ENCODE results near the gene MFN2. TPM values are rescaled to one million over a fixed set of nuclear protein-coding genes. Genes with fewer than 3 reads are reported as not detected.

MFN2 gene
- total and polyA plus RNA-seq, 2 of the 8 experiments (the other 6 are each of a cell fraction or from before 2014, with no cell fraction given), result 34.0 to 62.5 TPM

- no peak overlapping the region for H2BK20ac ChIP-seq (ENCODE audit: low read length)
- H4K8ac ChIP-seq (ENCODE audit: extremely low read depth, insufficient read depth, low read length), result no peak overlapping the region
- H3K9ac ChIP-seq (replicated peaks in 1 of 4; ENCODE audit: extremely low read depth in 1 of 4, low read depth in 3 of 4, low read length in 3 of 4), result no peak overlapping the region
- H4K5ac ChIP-seq (ENCODE audit: insufficient read length, low read depth, low read length), result no peak overlapping the region
- no peak overlapping the region for H3K4ac ChIP-seq (replicated peaks; ENCODE audit: insufficient read length, low read depth, low read length)
- no peak overlapping the region for H3K14ac ChIP-seq (ENCODE audit: insufficient read length)
- FAIRE-seq (no peak), DNase-seq (ENCODE audit: low read depth in 1 of 2, low spot score in 2 of 2) (no peak)
- no peak overlapping the region for H2BK120ac ChIP-seq (replicated peaks; ENCODE audit: low read depth, low read length)
- peaks cover 9% of the 10 kb centered on the region for H3K23me2 ChIP-seq (ENCODE audit: low read depth, low read length)
- no peak overlapping the region for H2BK15ac ChIP-seq (ENCODE audit: low read length)
- H4K91ac ChIP-seq (replicated peaks; ENCODE audit: insufficient read length, low read length), result no peak overlapping the region
- peaks cover 6 to 62% of the 10 kb centered on the region in 2 experiments; a peak in 3 of 4 replicates for H3K79me2 ChIP-seq (ENCODE audit: control insufficient read depth in 1 of 2, insufficient read depth in 2 of 2, low read length in 2 of 2)
- peaks cover 2 to 15% of the 10 kb centered on the region in 2 experiments for H4K20me1 ChIP-seq (replicated peaks in 1 of 2; ENCODE audit: control insufficient read depth in 1 of 2, insufficient read depth in 2 of 2, low read length in 2 of 2)
- CTCF ChIA-PET (ENCODE audit: partially characterized antibody), result interaction anchor here (0.6 to 1.3 kb wide), 5 partner anchors 12 to 71 kb away, joined by 3 to 8 read pairs (median 4); no protein-coding TSS in a partner anchor
- H3K27ac ChIP-seq (ENCODE audit: low read depth, low read length), result no peak overlapping the region
- no peak overlapping the region for H3K18ac ChIP-seq (ENCODE audit: extremely low read depth, low read length)
- H3K36me3 ChIP-seq (ENCODE audit: control insufficient read depth in 2 of 4, insufficient read depth in 4 of 4, low read length in 3 of 4), result peaks cover 13 to 31% (median 23%) of the 10 kb centered on the region in 4 experiments; a peak in 7 of 8 replicates
- H2AFZ ChIP-seq (ENCODE audit: low read length), result no peak overlapping the region
- no peak overlapping the region for H2AK5ac ChIP-seq (ENCODE audit: low read depth, low read length)
- no peaks in the 10 kb centered on the region for H3K27me3 ChIP-seq (replicated peaks in 1 of 4; ENCODE audit: control insufficient read depth in 3 of 4, extremely low read depth in 1 of 4, insufficient read depth in 3 of 4, low read length in 3 of 4)
- no peak overlapping the region for H3K23ac ChIP-seq (ENCODE audit: insufficient read length)
- H3K79me1 ChIP-seq (ENCODE audit: low read depth, low read length), result peaks cover 10% of the 10 kb centered on the region
- H2BK5ac ChIP-seq (ENCODE audit: low read depth, low read length), result no peak overlapping the region
- 87% methylated on average over 6 of the region's 6 CpGs; no CpG with 5 or more reads in 1 of the 2 experiments for WGBS, 2 experiments (ENCODE audit: extremely low coverage in 1 of 2, insufficient coverage in 1 of 2, insufficient read length in 1 of 2, insufficient replicate concordance in 2 of 2, low coverage in 1 of 2, low lambda C conversion rate in 2 of 2, missing lambda C conversion rate in 1 of 2)
- TF ChIP-seq MAX (IDR thresholded peaks at IDR 0.05), result no peak
- no peak for TF ChIP-seq CBX8 (IDR thresholded peaks at IDR 0.05; ENCODE audit: borderline replicate concordance, low read depth, low read length)
- TF ChIP-seq CREB1 (IDR thresholded peaks at IDR 0.05), result no peak
- TF ChIP-seq RAD21 (IDR thresholded peaks at IDR 0.05 in 1 of 2, conservative IDR thresholded peaks at IDR 0.05 in 1 of 2; ENCODE audit: low read depth in 2 of 2, low read length in 2 of 2), result no peak
- no peak for TF ChIP-seq JUN (IDR thresholded peaks at IDR 0.05; ENCODE audit: low read depth, low read length)
- no peak for TF ChIP-seq POU5F1 (IDR thresholded peaks at IDR 0.05; ENCODE audit: low read depth, low read length)
- TF ChIP-seq SIN3A (conservative IDR thresholded peaks at IDR 0.05 in 1 of 2, IDR thresholded peaks at IDR 0.05 in 1 of 2; ENCODE audit: low read depth in 1 of 2, low read length in 2 of 2), result no peak
- no peak for TF ChIP-seq EP300 (IDR thresholded peaks at IDR 0.05; ENCODE audit: borderline replicate concordance in 1 of 2, low read depth in 2 of 2, low read length in 2 of 2)
- no peak for TF ChIP-seq SUZ12 (IDR thresholded peaks at IDR 0.05; ENCODE audit: low read length)
- TF ChIP-seq POLR2AphosphoS5 (IDR thresholded peaks at IDR 0.05; ENCODE audit: low read depth, low read length), result no peak
- TF ChIP-seq YY1 (IDR thresholded peaks at IDR 0.05; ENCODE audit: low read depth, low read length), result no peak
- H3K4me1 ChIP-seq (replicated peaks in 1 of 4; ENCODE audit: control insufficient read depth in 3 of 4, insufficient read depth in 4 of 4, low read length in 3 of 4), result peaks cover 0 to 3% (median under 1%) of the 10 kb centered on the region in 4 experiments; a peak in 3 of 7 replicates
- H3K9me3 ChIP-seq (ENCODE audit: insufficient read depth in 2 of 2, low read depth in 1 of 2, low read length in 1 of 2), result no peaks in the 10 kb centered on the region
- no peak overlapping the region for H3K56ac ChIP-seq (replicated peaks; ENCODE audit: insufficient read length, low read depth, low read length)
- H2BK12ac ChIP-seq (ENCODE audit: low read depth, low read length), result no peak overlapping the region
- POLR2A ChIA-PET (ENCODE audit: partially characterized antibody), result interaction anchor here (1.2 to 9.9 kb wide), 3 partner anchors 12 to 73 kb away, joined by 3 to 144 read pairs (median 3); no protein-coding TSS in a partner anchor
- H3K4me2 ChIP-seq (ENCODE audit: insufficient read depth in 1 of 2, low read depth in 2 of 2, low read length in 2 of 2), result no peak overlapping the region
- H3K4me3 ChIP-seq (ENCODE audit: extremely low read depth in 1 of 4, insufficient read depth in 2 of 4, low read depth in 3 of 4, low read length in 4 of 4), result no peak overlapping the region
Measured at GRCh38 chr1:11984576-11984975, 4.3 kb downstream of the MFN2 start.

Measured in H1 (cell line).